HG03280 (cell line): ENCODE measurements around the gene IL17D.

Source experiments
- ATAC-seq: cut with Tn5 transposase; IDR thresholded peaks from one replicate; pipeline ENCODE4 v1.9.1; 2021; ENCODE audit warnings: mild to moderate bottlenecking, moderate library complexity; ENCODE audit not compliant: unreplicated experiment

Gene IL17D

GRCh38 chr13:20689291-20689690 lies 14.2 kb upstream of the IL17D start:
- ATAC-seq = no peak

DNA sequence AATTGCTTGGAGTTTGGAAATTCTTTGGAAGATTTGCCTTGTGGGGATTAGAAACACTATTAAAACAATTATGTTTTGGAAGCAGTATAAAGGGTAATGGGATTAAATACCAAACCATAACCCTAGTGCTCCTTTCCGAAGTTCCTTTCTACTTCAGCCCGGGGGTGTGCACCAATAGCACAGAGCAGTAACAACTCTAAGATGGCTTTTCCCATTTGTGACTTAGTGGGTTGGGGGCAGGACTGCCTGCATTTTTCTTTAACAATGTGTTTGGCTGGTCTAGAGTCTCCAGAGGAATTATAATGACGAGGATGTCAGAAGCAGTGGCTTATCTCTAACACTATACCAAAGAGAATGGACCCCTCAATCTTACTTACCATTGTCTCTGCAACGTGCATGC lies 11.9 kb upstream of the IL17D start:
- no peak for ATAC-seq

- ATAC-seq = no peak
Measured at GRCh38 chr13:20696073-20696472, 7.4 kb upstream of the IL17D start.

DNA sequence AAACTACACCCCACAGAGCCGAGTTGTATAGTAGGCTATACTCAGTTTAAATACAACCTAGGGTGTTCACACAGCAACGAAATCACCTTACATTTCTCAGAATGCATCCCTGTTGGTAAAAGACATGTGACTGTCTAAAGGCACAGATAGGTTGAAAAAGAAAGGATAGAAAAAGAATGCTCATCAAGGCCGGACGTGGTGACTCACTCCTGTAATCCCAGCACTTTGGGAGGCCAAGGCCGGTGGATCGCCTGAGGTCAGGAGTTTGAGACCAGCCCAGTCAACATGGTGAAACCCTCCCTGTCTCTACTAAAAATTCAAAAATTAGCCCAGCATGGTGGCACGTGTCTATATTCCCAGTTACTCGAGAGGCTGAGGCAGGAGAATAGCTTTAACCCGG lies 3.8 kb upstream of the IL17D start:
- ATAC-seq = no peak

- no peak for ATAC-seq
Measured at GRCh38 chr13:20700288-20700687, 3.2 kb upstream of the IL17D start.

- no peak for ATAC-seq
Measured at GRCh38 chr13:20701461-20701860, 2.0 kb upstream of the IL17D start.

DNA sequence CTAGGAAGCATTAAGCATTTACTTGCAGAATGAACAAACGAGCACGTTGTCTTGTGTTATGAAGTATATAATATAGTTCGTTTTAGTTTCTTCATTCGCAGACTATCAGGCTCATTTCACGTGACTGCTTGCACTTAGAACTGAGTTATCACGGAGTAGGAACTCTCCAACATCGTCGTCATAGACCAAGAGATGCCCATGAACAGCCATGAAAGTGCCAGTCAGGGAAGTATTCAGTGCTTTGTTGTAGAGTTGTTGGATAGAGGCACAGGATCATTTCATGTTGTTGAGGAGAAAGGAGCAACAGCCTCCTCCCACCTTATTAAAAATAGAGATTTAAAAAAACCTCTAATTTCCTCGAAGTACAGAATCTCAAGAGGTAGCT lies 977 bp upstream of the IL17D start:
- ATAC-seq = no peak

DNA sequence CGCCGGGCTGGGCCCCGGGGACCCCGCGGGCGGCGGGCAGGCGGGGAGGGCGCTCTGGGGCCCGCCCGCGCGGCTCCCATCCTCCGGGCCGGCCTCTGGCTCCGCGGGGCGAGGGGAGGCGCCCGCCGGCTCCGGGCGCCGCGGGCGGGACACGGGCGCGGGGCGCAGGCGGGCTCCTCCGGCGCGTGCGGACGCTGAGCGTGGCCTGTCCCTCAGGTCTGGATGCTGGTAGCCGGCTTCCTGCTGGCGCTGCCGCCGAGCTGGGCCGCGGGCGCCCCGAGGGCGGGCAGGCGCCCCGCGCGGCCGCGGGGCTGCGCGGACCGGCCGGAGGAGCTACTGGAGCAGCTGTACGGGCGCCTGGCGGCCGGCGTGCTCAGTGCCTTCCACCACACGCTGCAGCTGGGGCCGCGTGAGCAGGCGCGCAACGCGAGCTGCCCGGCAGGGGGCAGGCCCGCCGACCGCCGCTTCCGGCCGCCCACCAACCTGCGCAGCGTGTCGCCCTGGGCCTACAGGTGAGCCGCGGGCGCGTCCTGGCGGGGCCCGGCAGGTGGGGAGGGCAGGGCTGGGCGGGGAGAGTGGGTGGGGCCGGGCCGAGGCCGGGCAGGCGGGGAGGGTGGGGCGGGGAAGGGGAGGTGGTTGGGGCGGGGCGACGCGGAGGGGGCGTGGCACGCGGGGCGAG lies 420 bp downstream of the IL17D start:
- ATAC-seq = peak; percentile 92

DNA sequence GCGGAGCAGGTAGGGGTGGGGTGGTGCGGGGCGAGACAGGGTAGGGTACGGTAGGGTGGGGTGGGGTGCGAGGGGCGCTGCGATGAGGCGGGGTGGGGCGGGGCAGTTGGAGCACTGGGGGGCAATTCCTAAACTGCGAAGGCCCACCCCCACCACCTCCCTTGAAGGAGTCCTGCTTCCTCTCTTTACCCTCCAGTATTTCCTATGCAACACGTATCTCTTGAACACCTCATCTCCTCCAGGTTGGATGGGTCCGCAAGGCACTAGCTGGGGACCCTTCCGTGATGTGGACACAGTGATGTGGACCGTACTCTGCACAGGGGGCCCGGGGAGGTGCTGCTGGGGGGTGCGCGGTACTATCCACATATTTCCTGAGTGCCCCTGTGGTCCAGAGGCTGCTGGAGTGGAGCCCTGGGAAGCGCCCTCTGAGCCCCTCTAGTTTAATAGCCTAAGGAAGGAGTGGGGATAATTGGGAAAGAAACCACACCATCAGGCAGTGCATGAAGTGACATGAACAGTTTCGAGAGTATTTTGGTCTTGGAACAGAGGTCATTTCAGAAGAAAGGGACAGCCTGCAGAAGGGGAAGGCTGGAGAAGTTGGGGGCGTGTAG lies 1.1 kb downstream of the IL17D start:
- no peak for ATAC-seq

GRCh38 chr13:20706661-20707060 lies 3.2 kb downstream of the IL17D start:
- no peak for ATAC-seq

DNA sequence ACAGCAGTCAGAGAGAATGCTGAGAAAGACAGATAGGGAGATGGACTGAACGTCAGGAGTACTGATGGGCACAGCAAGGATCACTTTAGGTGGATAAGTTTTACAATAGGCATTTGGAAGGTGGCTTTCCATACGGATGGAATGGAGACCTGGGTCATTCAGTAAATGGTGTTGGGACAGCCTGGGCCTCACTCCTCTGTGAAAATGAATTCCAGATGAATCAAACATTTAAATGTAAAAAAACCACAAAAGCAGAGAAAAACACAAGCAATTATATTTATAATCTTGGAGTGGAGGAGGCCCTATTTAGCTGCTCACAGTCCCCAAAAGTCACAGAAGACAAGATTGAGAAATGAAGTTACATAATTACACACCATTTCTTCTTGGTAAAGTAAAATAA lies 4.7 kb downstream of the IL17D start:
- no peak for ATAC-seq

- ATAC-seq = no peak
Measured at GRCh38 chr13:20709369-20709768, 5.9 kb downstream of the IL17D start.

DNA sequence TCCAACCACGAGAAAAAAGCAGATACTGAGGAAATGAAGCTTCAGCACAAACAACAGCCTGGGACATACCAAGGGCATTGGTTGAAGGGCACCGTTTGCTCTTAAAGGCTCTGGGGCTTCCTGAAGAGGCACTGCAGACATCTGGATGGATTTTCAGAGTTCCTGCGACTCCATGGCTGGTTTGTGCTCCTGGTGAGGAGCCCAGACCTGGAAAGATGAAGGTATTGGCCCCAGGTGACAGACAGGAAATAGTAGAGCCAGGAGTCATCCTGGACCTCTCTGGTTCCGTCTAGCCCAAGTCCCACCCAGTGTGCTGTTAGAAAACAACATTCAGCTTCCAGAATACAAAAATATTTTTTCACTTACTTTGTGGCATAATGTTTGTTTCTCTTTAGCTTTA lies 6.3 kb downstream of the IL17D start:
- no peak for ATAC-seq

GRCh38 chr13:20711301-20712044 lies 8.0 kb downstream of the IL17D start:
- no peak for ATAC-seq

DNA sequence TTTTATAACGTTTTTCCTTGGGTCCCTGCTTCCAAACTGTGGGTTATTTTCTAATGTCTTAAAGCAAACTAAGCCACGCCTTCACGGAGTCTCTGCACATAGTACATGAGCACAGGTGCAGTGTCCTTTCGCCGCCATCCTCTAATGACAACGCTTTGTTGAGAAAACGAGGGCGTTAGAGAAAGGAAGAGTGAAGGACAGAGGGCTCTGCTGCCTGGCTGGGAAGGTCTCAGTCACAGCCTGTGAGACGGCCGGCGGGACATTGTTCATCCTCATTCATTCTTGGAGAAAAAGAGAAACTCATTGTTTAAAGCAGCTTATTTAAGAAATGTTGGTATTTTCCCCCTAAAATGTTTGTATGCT lies 9.5 kb downstream of the IL17D start:
- ATAC-seq = no peak

DNA sequence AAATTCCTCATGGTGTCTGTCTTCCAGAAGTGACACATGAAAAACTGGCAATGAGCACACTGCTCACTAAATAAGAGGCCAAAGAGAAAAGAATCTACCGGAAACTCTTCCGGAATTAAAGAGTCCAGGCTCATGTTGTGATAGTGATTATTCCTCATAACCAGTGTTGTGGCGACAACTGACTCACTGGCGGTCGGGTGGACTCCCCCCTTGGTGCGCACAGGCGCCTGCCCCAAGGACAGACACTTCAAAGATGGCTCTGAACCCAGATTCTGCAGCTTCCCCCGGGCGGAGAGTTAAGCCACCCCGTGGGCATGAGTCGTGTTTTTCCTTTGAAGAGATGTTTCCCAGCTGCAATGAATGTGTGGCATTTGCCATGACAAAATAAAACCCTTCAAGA lies 10.3 kb downstream of the IL17D start:
- no peak for ATAC-seq

DNA sequence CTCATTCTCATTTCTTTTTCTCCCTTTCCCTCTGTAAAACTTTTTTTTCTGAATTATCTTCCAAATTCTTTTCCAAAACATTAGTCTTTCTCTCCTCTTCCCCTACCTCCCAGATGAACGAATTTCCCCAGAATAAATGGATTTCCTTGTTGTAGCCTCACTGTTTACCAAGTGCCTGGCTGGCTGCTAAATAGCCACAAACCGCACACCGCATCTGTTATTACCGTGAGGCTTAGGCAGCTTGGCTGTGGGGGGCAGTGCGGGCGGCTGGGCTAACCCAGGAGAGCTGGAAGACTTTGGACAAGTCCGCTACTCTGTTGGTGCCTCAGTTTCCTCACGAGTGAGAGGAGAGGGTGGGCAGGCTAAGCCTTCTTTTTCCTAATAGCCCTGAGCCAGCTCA lies 10.7 kb downstream of the IL17D start:
- ATAC-seq = no peak

DNA sequence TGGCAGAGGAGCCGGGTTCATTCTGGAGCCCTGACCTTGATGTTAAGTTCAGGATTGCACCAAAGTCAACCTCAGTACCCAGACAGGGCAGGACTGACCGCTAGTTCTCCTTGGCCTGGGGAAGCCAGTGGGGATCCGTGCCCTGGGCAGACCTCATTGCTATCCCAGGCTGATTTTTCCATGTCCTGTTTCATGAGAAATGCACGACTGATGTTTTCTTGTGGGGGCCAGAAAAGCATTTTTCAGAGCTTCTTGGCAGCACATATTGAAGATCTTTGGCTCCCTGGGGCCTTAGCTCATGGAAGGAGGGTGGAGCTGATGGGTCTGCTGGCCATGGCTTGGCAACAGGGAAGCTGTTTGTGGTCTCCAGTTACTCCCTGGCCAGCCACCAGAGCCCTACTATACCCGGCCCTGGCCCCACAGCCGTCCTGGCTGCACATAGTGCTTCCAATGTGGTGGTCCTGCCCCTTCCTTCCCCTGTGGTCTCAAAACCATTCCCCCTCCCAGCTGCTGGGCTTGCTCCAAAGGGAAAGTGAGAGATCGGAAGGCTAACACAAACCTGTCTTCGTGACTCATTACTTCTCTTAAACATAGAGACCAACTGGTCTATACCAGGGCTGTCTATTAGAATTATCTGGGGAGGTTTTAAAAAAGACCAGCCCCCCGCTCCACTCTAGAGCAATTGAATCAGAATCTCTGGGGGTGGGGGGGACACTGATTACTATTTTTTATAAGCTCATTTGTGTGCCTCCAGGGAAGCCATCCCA lies 11.2 kb downstream of the IL17D start:
- no peak for ATAC-seq

DNA sequence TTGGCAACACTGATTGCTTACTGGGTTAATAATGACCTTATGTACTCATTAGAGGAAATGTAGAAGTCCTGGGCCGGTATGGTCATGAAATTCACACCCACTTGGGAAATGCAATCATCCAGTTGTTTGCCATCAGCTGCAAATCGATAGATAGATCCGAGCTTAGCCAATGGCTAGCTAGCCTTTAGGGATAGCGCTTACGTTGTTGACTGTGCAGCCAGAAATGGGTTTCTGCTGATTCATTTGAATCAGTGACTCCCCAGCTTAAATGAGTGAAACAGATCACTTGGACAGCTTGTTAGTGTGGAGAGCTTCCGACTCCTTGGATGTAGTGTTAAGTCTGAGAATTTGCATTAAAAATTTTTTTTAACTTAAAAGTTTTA lies 11.8 kb downstream of the IL17D start:
- no peak for ATAC-seq

GRCh38 chr13:20716951-20717350 lies 13.5 kb downstream of the IL17D start:
- ATAC-seq = no peak
